SK-N-SH (cell line): ENCODE data around the gene ICA1. TPM values are rescaled to one million over a fixed set of nuclear protein-coding genes. Genes with fewer than 3 reads are reported as not detected.

Source experiments
- CTCF ChIA-PET: fragments of 300-600, 350-600 bp; formaldehyde crosslinking; extraction: SDS; loops from one replicate; lab custom pipeline; 2021; lab: Yijun Ruan, JAX
- POLR2A ChIA-PET: fragments of 350-600 bp; sonication (Branson Sonifier 250); formaldehyde crosslinking; extraction: SDS; loops from one replicate; lab custom pipeline; 2020; ENCODE audit warnings: antibody characterized with exemption, inconsistent platforms; lab: Yijun Ruan, JAX
- DNase-seq: peaks from one replicate; pipeline ENCODE4 v3.0.0; 2012
- H2AFZ ChIP-seq: fragments of 200-600 bp; sonication (generic); 2 replicates; pipeline ENCODE4 v1.8.1; 2016; ENCODE audit warnings: antibody characterized with exemption, mild to moderate bottlenecking, low read depth
- H3F3A ChIP-seq: fragments of 200-600 bp; sonication (generic); replicated peaks from 2 replicates; pipeline ENCODE3; 2016; ENCODE audit warnings: antibody characterized with exemption, mild to moderate bottlenecking; ENCODE audit not compliant: insufficient read depth
- H3K27ac ChIP-seq, 2 experiments: fragments of 200-500 bp in 1 of 2; fragments of 200-600 bp in 1 of 2; sonication (Bioruptor generic) in 1 of 2; sonication (generic), shearing (Covaris generic) in 1 of 2; 2 replicates each; pipeline versions ENCODE4 v1.5.1 to v1.6.1; 2014 to 2016; ENCODE audit warnings: low read depth in 2 of 2, inconsistent platforms in 1 of 2, low read length in 1 of 2, mild to moderate bottlenecking in 1 of 2, mixed read lengths in 1 of 2
- H3K27me3 ChIP-seq: fragments of 200-600 bp; sonication (generic), shearing (Covaris generic); 2 replicates; pipeline ENCODE4 v1.6.1; 2016; ENCODE audit warnings: mixed run types; ENCODE audit not compliant: insufficient read depth
- H3K36me3 ChIP-seq, 2 experiments: fragments of 200-500 bp in 1 of 2; fragments of 200-600 bp in 1 of 2; sonication (Bioruptor generic) in 1 of 2; sonication (generic) in 1 of 2; replicated peaks in 1 of 2; 2 replicates each; pipeline versions ENCODE3 to v1.5.1; 2014 to 2016; ENCODE audit warnings: low read length in 1 of 2, mild to moderate bottlenecking in 1 of 2; ENCODE audit not compliant: insufficient read depth in 2 of 2, control insufficient read depth in 1 of 2
- H3K4me1 ChIP-seq, 2 experiments: fragments of 200-500 bp in 1 of 2; fragments of 200-600 bp in 1 of 2; sonication (Bioruptor generic) in 1 of 2; sonication (generic), shearing (Covaris generic) in 1 of 2; 2 replicates each; pipeline versions ENCODE4 v1.5.1 to v1.6.1; 2014 to 2016; ENCODE audit warnings: low read depth in 1 of 2, low read length in 1 of 2, mixed run types in 1 of 2; ENCODE audit not compliant: insufficient read depth in 2 of 2, control insufficient read depth in 1 of 2
- H3K4me2 ChIP-seq: fragments of 200-600 bp; sonication (generic), shearing (Covaris generic); 2 replicates; pipeline ENCODE4 v1.6.1; 2017; ENCODE audit warnings: mixed run types
- H3K4me3 ChIP-seq, 2 experiments: fragments of 200-500 bp in 1 of 2; fragments of 200-600 bp in 1 of 2; sonication (Bioruptor generic) in 1 of 2; sonication (generic), shearing (Covaris generic) in 1 of 2; 2 replicates each; pipeline versions ENCODE4 v1.5.1 to v1.8.1; 2014 to 2016; ENCODE audit warnings: low read depth in 2 of 2, inconsistent platforms in 1 of 2, low read length in 1 of 2, mild to moderate bottlenecking in 1 of 2, mixed read lengths in 1 of 2, moderate library complexity in 1 of 2
- H3K79me2 ChIP-seq: fragments of 200-600 bp; sonication (generic); 2 replicates; pipeline ENCODE4 v1.8.1; 2017; ENCODE audit warnings: mild to moderate bottlenecking; ENCODE audit not compliant: insufficient read depth
- H3K9ac ChIP-seq: fragments of 200-600 bp; sonication (generic); 2 replicates; pipeline ENCODE4 v1.6.1; 2017; ENCODE audit warnings: mixed run types
- H3K9me2 ChIP-seq: fragments of 200-600 bp; sonication (generic); 2 replicates; pipeline ENCODE4 v1.6.1; 2017; ENCODE audit warnings: mixed run types
- H3K9me3 ChIP-seq: fragments of 200-600 bp; sonication (generic); 2 replicates; pipeline ENCODE4 v1.6.1; 2017; ENCODE audit warnings: mixed run types, mild to moderate bottlenecking, moderate library complexity
- H4K20me1 ChIP-seq: fragments of 200-600 bp; sonication (generic); 2 replicates; pipeline ENCODE4 v1.6.1; 2017; ENCODE audit warnings: mild to moderate bottlenecking, mixed run types; ENCODE audit not compliant: insufficient read depth
- EP300 ChIP-seq, 2 experiments: IDR thresholded peaks; 2 replicates each; pipeline versions ENCODE4 v1.4.0 to v1.6.1; 2012; ENCODE audit warnings: borderline replicate concordance in 1 of 2, low read depth in 1 of 2, low read length in 1 of 2
- EZH2phosphoT487 ChIP-seq: fragments of 200-600 bp; sonication (generic); IDR thresholded peaks from 2 replicates; pipeline ENCODE4 v1.6.1; 2017; ENCODE audit warnings: low read depth, mixed run types, mild to moderate bottlenecking, antibody characterized with exemption, moderate library complexity, borderline replicate concordance
- FOXJ3 ChIP-seq: sonication (generic); formaldehyde crosslinking; IDR thresholded peaks from 2 replicates; pipeline ENCODE4 v1.5.1; 2020; ENCODE audit warnings: mild to moderate bottlenecking, missing genetic modification reagents
- GATA2 ChIP-seq: sonication (generic); formaldehyde crosslinking; IDR thresholded peaks from 2 replicates; pipeline ENCODE4 v1.5.0; 2020; ENCODE audit warnings: mild to moderate bottlenecking, missing genetic modification reagents
- MXI1 ChIP-seq: IDR thresholded peaks from 2 replicates; pipeline ENCODE4 v1.6.1; 2012; ENCODE audit warnings: mild to moderate bottlenecking, low read depth, low read length, improper control_type of control experiment
- NFIC ChIP-seq: IDR thresholded peaks from 2 replicates; pipeline ENCODE4 v1.4.0; 2012; ENCODE audit warnings: borderline replicate concordance
- RAD21 ChIP-seq: IDR thresholded peaks from 2 replicates; pipeline ENCODE4 v1.6.1; 2012; ENCODE audit warnings: mild to moderate bottlenecking, low read length
- RCOR1 ChIP-seq: fragments of 150-350 bp; IDR thresholded peaks from 2 replicates; pipeline ENCODE4 v1.6.1; 2017; ENCODE audit warnings: antibody characterized with exemption, low read length
- RXRA ChIP-seq: IDR thresholded peaks from 2 replicates; pipeline ENCODE4 v1.4.0; 2012; ENCODE audit warnings: low read depth, mild to moderate bottlenecking, borderline replicate concordance
- SMC3 ChIP-seq: IDR thresholded peaks from 2 replicates; pipeline ENCODE4 v1.6.1; 2012; ENCODE audit warnings: low read depth, low read length, improper control_type of control experiment
- TEAD4 ChIP-seq: IDR thresholded peaks from 2 replicates; pipeline ENCODE4 v1.4.0; 2012; ENCODE audit warnings: mild to moderate bottlenecking, borderline replicate concordance; ENCODE audit not compliant: insufficient read depth
- WGBS: methylation state at CpG from one replicate; pipeline ENCODE4 v1.1.6; 2017; ENCODE audit warnings: low lambda C conversion rate; 5-methylcytosine and 5-hydroxymethylcytosine counted together
- polyA plus RNA-seq, 3 experiments: library from polyadenylated mRNA; depleted of rRNA; stranded (reverse); fragments of >200 nt; gene quantifications; 2 replicates each; pipeline ENCODE4 v1.2.3, GENCODE V29; 2012
- TF ChIP-seq, protein P1 (sequence below): fragments of 150-350 bp; IDR thresholded peaks from 2 replicates; pipeline ENCODE4 v1.6.1; 2017; ENCODE audit warnings: antibody characterized with exemption, low read length, low read depth, borderline replicate concordance

ICA1 gene
- polyA plus RNA-seq, 1 of the 3 experiments (the other 2 are of a cell fraction), result 2.4 TPM

DNA sequence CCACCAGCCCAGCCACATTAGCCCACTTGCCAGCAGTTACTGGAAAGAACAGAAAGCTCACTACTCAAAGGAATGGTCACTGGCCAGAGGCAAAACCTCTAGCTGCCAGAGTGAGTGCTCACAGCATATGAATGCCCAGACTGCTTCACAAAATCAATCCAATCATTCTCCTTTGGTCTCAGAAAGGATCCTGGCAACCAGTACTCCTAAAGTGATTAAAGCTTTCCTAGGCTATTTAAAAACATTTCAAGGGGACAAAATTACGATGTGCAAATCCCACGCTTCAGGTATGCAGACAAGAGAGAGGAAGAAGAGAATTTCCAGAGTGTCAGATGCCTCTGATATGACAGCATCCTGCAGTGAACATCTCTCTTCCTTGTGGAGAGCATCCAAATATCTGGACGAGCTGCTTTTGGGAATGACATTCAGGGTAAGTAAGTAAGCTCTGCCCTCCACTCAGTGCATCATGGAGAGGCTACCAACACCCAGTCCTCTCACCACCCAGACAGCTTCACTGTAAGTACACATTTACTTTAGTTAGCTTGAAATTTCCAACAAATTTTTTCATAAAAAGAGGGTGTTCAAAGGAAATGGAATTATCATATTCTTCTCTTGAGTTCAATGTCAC, 25.1 kb downstream of the ICA1 start:
- ChIA-PET CTCF (interaction anchor here (0.9 to 10.3 kb wide), 11 partner anchors 16 to 555 kb away, joined by 3 to 83 read pairs (median 7); partner anchors contain the start of gene ICA1), POLR2A (interaction anchor here (1.0 to 2.5 kb wide), 10 partner anchors 8 to 267 kb away, joined by 4 to 42 read pairs (median 7); partner anchors contain the start of gene ICA1)
- H3K79me2 ChIP-seq, result no peaks in the 10 kb centered on the region
- DNase-seq, result peak; percentile 40
- H3K27me3 ChIP-seq, result no peaks in the 10 kb centered on the region
- no peak overlapping the region for H2AFZ ChIP-seq
- H4K20me1 ChIP-seq, result no peaks in the 10 kb centered on the region
- H3F3A ChIP-seq, result no peaks in the 10 kb centered on the region
- peak overlapping the region in 1 of 2 experiments; percentile 99; a peak in 2 of 4 replicates for H3K27ac ChIP-seq
- 2% methylated on average over 3 of the region's 3 CpGs for WGBS
- no peaks in the 10 kb centered on the region for H3K9me2 ChIP-seq
- peaks cover 0 to 39% of the 10 kb centered on the region in 2 experiments; a peak in 2 of 4 replicates for H3K4me1 ChIP-seq
- H3K4me3 ChIP-seq, result peak overlapping the region in 1 of 2 experiments; percentile 17; a peak in 1 of 4 replicates
- no peak overlapping the region for H3K9ac ChIP-seq
- TF ChIP-seq EZH2phosphoT487 (no peak), EP300 (IDR thresholded peaks at IDR 0.05; ENCODE audit: borderline replicate concordance in 1 of 2, low read depth in 1 of 2, low read length in 1 of 2) (0 out of 4 replicates have a peak, but pooled peaks of 1 of the 2 experiments have one; percentile 28), RAD21 (peak; percentile 55), NFIC (no peak), SMC3 (peak; percentile 3; the same call in 1 of the 2 replicates), TEAD4 (no peak), MXI1 (peak; percentile 56; the same call in 1 of the 2 replicates)
- no peaks in the 10 kb centered on the region for H3K9me3 ChIP-seq
- H3K4me2 ChIP-seq, result no peak overlapping the region
- peaks cover 0 to 10% of the 10 kb centered on the region in 2 experiments for H3K36me3 ChIP-seq

GRCh38 chr7:8232999-8233847, 28.7 kb downstream of the ICA1 start:
- CTCF ChIA-PET, result interaction anchor here (1.1 to 10.3 kb wide), 2 partner anchors 18 to 62 kb away, joined by 3 to 83 read pairs; no protein-coding TSS in a partner anchor
- WGBS, result 56% methylated on average over 8 of the region's 8 CpGs
- no peak overlapping the region for H3K4me3 ChIP-seq
- peaks cover 0 to 11% of the 10 kb centered on the region in 2 experiments for H3K36me3 ChIP-seq
- TF ChIP-seq FOXJ3 (CRISPR knock-in tag), result peak; percentile 64; the same call in 1 of the 2 replicates
- peak in 1 of 2 experiments; percentile 52; a peak in 1 of 4 replicates for TF ChIP-seq EP300 (IDR thresholded peaks at IDR 0.05; ENCODE audit: borderline replicate concordance in 1 of 2, low read depth in 1 of 2, low read length in 1 of 2)
- peak; percentile 75; the same call in 1 of the 2 replicates for TF ChIP-seq GATA2 (CRISPR knock-in tag)
- TF ChIP-seq RCOR1, result peak; percentile 28; the same call in 1 of the 2 replicates
- TF ChIP-seq, protein P1, sequence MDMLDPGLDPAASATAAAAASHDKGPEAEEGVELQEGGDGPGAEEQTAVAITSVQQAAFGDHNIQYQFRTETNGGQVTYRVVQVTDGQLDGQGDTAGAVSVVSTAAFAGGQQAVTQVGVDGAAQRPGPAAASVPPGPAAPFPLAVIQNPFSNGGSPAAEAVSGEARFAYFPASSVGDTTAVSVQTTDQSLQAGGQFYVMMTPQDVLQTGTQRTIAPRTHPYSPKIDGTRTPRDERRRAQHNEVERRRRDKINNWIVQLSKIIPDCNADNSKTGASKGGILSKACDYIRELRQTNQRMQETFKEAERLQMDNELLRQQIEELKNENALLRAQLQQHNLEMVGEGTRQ, result no peak
- TF ChIP-seq RXRA, result no peak
- H3K9me2 ChIP-seq, result no peaks in the 10 kb centered on the region
- H3F3A ChIP-seq, result no peaks in the 10 kb centered on the region
- no peaks in the 10 kb centered on the region for H3K9me3 ChIP-seq
- no peak for DNase-seq
- peak overlapping the region in 1 of 2 experiments; percentile 100; a peak in 2 of 4 replicates for H3K27ac ChIP-seq
- H3K9ac ChIP-seq, result no peak overlapping the region
- H3K79me2 ChIP-seq, result no peaks in the 10 kb centered on the region
- H4K20me1 ChIP-seq, result no peaks in the 10 kb centered on the region
- POLR2A ChIA-PET, result interaction anchor here (0.6 to 1.9 kb wide), 4 partner anchors 28 to 94 kb away, joined by 3 to 12 read pairs (median 4); no protein-coding TSS in a partner anchor
- H3K27me3 ChIP-seq, result no peaks in the 10 kb centered on the region
- H2AFZ ChIP-seq, result no peak overlapping the region
- no peak overlapping the region for H3K4me2 ChIP-seq
- peaks cover 0 to 60% of the 10 kb centered on the region in 2 experiments; a peak in 2 of 4 replicates for H3K4me1 ChIP-seq
